Upper lobe of right lung (tissue), 1 donor: ENCODE data around the gene POLN. TPM values are rescaled to one million over a fixed set of nuclear protein-coding genes. Genes with fewer than 3 reads are reported as not detected.
"Not testable (repeated sequence)": the region's sequence is repeated elsewhere in the genome, so short reads cannot be mapped to it uniquely, and the experiment has no call there.

ENCODE experiments used
- ATAC-seq: fragments of 200-7000 bp; cut with Tn5 transposase; one replicate; pipeline ENCODE4 v1.9.1; 2020; ENCODE audit warnings: mild to moderate bottlenecking, moderate library complexity
- DNase-seq: peaks from one replicate; pipeline ENCODE4 v3.0.0-alpha.2; 2020
- H3K27ac ChIP-seq: fragments of 200-600 bp; one replicate; pipeline ENCODE4 v1.8.0; 2022
- H3K27me3 ChIP-seq: fragments of 200-600 bp; one replicate; pipeline ENCODE4 v1.8.0; 2022; ENCODE audit warnings: mild to moderate bottlenecking
- H3K36me3 ChIP-seq: fragments of 200-600 bp; one replicate; pipeline ENCODE4 v1.8.0; 2022
- H3K4me1 ChIP-seq: fragments of 200-600 bp; one replicate; pipeline ENCODE4 v1.8.0; 2022
- H3K4me3 ChIP-seq: fragments of 200-600 bp; one replicate; pipeline ENCODE4 v1.8.0; 2022; ENCODE audit warnings: mild to moderate bottlenecking
- H3K9me3 ChIP-seq: fragments of 200-600 bp; one replicate; pipeline ENCODE4 v1.8.0; 2022
- intact Hi-C: fragments of 100-400 bp; cut with DNase I; formaldehyde crosslinking; loops from one replicate; pipeline ENCODE4 v1.11.0; 2022
- total RNA-seq: library from RNA; stranded (reverse); fragmentation: NEBNext Ultra II Directional; extraction: Animal tissue kit (Norgen Biotek cat#: 25700); gene quantifications from one replicate; pipeline ENCODE4 v1.2.1, GENCODE V29; 2021
- TF ChIP-seq, protein P1 (sequence below): fragments of 200-600 bp; IDR thresholded peaks from one replicate; pipeline ENCODE4 v1.8.0; 2022; ENCODE audit warnings: antibody characterized with exemption
- donor health status: DM: no; HTN: yes; CAD: no; lungs with severe emphysema.

The POLN gene
- total RNA-seq, 1 donor from 2014 or later, result 2.7 TPM

DNA sequence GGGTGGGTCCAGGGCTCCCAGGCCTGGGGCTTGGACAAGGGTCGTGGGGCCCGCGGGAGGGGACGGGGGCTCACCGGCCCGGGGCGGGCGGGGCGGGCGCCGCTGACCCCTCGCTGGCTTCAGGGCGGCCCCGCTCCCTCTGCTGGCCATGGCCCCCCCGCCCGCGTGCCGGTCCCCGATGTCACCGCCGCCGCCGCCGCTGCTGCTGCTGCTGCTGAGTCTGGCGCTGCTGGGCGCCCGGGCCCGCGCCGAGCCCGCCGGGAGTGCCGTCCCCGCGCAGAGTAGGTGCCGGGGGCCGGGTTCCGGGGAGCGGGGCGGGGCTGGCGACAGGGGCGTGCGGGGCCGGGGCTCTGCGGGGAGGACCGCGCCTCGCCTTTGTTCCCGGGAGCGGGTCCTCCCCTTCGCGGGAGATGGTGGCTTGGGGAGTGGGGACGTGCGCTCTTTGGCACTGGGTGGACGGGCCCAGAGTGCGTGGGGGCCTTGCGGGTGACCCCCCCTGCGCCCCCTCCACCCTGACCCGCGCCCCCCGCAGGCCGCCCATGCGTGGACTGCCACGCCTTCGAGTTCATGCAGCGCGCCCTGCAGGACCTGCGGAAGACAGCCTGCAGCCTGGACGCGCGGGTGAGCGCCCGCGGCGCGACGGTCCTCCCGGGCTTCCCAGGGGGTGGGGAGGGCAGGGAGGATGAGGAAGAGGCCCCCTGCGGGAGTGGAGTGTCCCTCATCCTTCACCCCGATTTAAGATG lies 199.5 kb downstream of the POLN start:
- intact Hi-C loops, result no loop called here
- no peak overlapping the region for H3K27ac ChIP-seq
- H3K4me3 ChIP-seq, result peak overlapping the region; percentile 66
- H3K36me3 ChIP-seq, result no peaks in the 10 kb centered on the region
- ATAC-seq (peak; percentile 41), DNase-seq (peak; percentile 69)
- H3K9me3 ChIP-seq, result no peaks in the 10 kb centered on the region
- peaks cover 54% of the 10 kb centered on the region for H3K27me3 ChIP-seq
- peaks cover 18% of the 10 kb centered on the region for H3K4me1 ChIP-seq
- TF ChIP-seq, protein P1, sequence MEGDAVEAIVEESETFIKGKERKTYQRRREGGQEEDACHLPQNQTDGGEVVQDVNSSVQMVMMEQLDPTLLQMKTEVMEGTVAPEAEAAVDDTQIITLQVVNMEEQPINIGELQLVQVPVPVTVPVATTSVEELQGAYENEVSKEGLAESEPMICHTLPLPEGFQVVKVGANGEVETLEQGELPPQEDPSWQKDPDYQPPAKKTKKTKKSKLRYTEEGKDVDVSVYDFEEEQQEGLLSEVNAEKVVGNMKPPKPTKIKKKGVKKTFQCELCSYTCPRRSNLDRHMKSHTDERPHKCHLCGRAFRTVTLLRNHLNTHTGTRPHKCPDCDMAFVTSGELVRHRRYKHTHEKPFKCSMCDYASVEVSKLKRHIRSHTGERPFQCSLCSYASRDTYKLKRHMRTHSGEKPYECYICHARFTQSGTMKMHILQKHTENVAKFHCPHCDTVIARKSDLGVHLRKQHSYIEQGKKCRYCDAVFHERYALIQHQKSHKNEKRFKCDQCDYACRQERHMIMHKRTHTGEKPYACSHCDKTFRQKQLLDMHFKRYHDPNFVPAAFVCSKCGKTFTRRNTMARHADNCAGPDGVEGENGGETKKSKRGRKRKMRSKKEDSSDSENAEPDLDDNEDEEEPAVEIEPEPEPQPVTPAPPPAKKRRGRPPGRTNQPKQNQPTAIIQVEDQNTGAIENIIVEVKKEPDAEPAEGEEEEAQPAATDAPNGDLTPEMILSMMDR, result no peak

GRCh38 chr4:2041239-2042130 lies 200.4 kb downstream of the POLN start:
- no peaks in the 10 kb centered on the region for H3K36me3 ChIP-seq
- peaks cover 45% of the 10 kb centered on the region for H3K27me3 ChIP-seq
- peaks cover 18% of the 10 kb centered on the region for H3K4me1 ChIP-seq
- intact Hi-C loops, result no loop called here
- ATAC-seq, result peak; percentile 81
- peak; percentile 92 for DNase-seq
- no peaks in the 10 kb centered on the region for H3K9me3 ChIP-seq
- no peak overlapping the region for H3K27ac ChIP-seq
- peak overlapping the region; percentile 66 for H3K4me3 ChIP-seq
- TF ChIP-seq, protein P1, result no peak

GRCh38 chr4:2040391-2041238 lies 201.3 kb downstream of the POLN start:
- ATAC-seq (peak; percentile 2), DNase-seq (peak; percentile 63)
- TF ChIP-seq, protein P1, result no peak
- intact Hi-C loops, result no loop called here
- peaks cover 40% of the 10 kb centered on the region for H3K27me3 ChIP-seq
- H3K27ac ChIP-seq, result no peak overlapping the region
- no peaks in the 10 kb centered on the region for H3K9me3 ChIP-seq
- no peaks in the 10 kb centered on the region for H3K36me3 ChIP-seq
- H3K4me3 ChIP-seq, result peak overlapping the region; percentile 66
- H3K4me1 ChIP-seq, result peaks cover 18% of the 10 kb centered on the region

GRCh38 chr4:2036866-2037265 lies 205.1 kb downstream of the POLN start:
- Histone ChIP-seq H3K9me3 (no peaks in the 10 kb centered on the region), H3K36me3 (no peaks in the 10 kb centered on the region), H3K4me1 (peaks cover 13% of the 10 kb centered on the region), H3K27me3 (peaks cover 32% of the 10 kb centered on the region), H3K27ac (no peak overlapping the region), H3K4me3 (no peak overlapping the region)
- intact Hi-C loops, result no loop called here
- DNase-seq, result no peak
- ATAC-seq, result no peak
- TF ChIP-seq, protein P1, result no peak

GRCh38 chr4:2036327-2036726 lies 205.6 kb downstream of the POLN start:
- peak; percentile 22 for DNase-seq
- no peak for ATAC-seq
- Histone ChIP-seq H3K4me3 (no peak overlapping the region), H3K27me3 (peaks cover 29% of the 10 kb centered on the region), H3K27ac (no peak overlapping the region), H3K36me3 (no peaks in the 10 kb centered on the region), H3K4me1 (peaks cover 11% of the 10 kb centered on the region), H3K9me3 (no peaks in the 10 kb centered on the region)
- intact Hi-C loops, result no loop called here
- TF ChIP-seq, protein P1, result no peak

DNA sequence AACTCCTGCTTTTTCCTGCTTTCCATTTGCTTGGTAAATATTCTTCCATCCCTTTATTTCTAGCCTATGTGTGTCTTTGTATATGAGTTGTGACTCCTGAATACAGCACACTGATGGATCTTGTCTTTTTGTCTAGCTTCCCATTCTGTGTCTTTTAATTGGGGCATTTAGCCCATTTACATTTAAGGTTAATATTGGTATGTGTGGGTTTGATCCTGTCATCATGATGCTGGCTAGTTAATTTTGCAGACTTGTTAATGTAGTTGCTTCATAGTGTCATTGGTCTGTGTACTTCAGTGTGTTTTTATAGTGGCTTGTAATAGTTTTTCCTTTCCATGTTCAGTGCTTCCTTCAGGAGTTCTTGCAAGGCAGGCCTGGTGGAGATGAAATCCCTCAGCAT lies 210.8 kb downstream of the POLN start:
- H3K36me3 ChIP-seq, H3K9me3 ChIP-seq, ATAC-seq, DNase-seq, intact Hi-C loops, H3K4me3 ChIP-seq, H3K27me3 ChIP-seq, H3K4me1 ChIP-seq, H3K27ac ChIP-seq: not testable (repeated sequence)

- DNase-seq, H3K36me3 ChIP-seq, intact Hi-C loops, H3K4me1 ChIP-seq, ATAC-seq, H3K27ac ChIP-seq, H3K27me3 ChIP-seq, H3K9me3 ChIP-seq, H3K4me3 ChIP-seq: not testable (repeated sequence)
Observed at GRCh38 chr4:2027120-2027519, 214.8 kb downstream of the POLN start.
